A549 (cell line): ENCODE results near the gene PPP1R15A. TPM values are rescaled to one million over a fixed set of nuclear protein-coding genes. Genes with fewer than 3 reads are reported as not detected.

Experiments
- ATAC-seq, 2 experiments: fragments of 200-7000 bp in 1 of 2; fragments of >200 bp in 1 of 2; cut with Nextera tagmentation in 1 of 2; cut with Tn5 transposase in 1 of 2; 3 replicates each; pipeline versions ENCODE4 v1.8.0 to v1.9.1; 2018 to 2020; ENCODE audit warnings: mild to moderate bottlenecking in 1 of 2, moderate library complexity in 1 of 2
- CTCF ChIA-PET: fragments of 300-600 bp; sonication (Branson Sonifier 250); formaldehyde crosslinking; extraction: SDS; loops from one replicate; lab custom pipeline; 2021; ENCODE audit warnings: antibody characterized with exemption, inconsistent platforms; lab: Yijun Ruan, JAX
- POLR2A ChIA-PET: fragments of 350-600 bp; formaldehyde crosslinking; extraction: SDS; loops from one replicate; lab custom pipeline; 2021; ENCODE audit warnings: antibody characterized with exemption, inconsistent platforms; lab: Yijun Ruan, JAX
- DNase-seq, 2 experiments: peaks; one replicate each; pipeline versions ENCODE4 v3.0.0 to v3.0.0-alpha.2; 2011 to 2016; ENCODE audit warnings: low read depth in 1 of 2, low spot score in 1 of 2
- FAIRE-seq: peaks from 2 replicates; lab custom pipeline; 2011; peaks lifted over from hg19 to GRCh38; lab: Jason Lieb, UNC
- H3K27ac ChIP-seq, 2 experiments: fragments of >200 bp; sonication (Bioruptor Twin); formaldehyde crosslinking; 3 replicates each; pipeline ENCODE4 v1.5.1; 2016 to 2017
- H3K4me1 ChIP-seq: fragments of >200 bp; sonication (Bioruptor Twin); formaldehyde crosslinking; 3 replicates; pipeline ENCODE4 v1.6.1; 2016
- H3K4me2 ChIP-seq: fragments of >200 bp; sonication (Bioruptor Twin); formaldehyde crosslinking; 3 replicates; pipeline ENCODE4 v1.6.1; 2016
- H3K4me3 ChIP-seq: fragments of >200 bp; sonication (Bioruptor Twin); formaldehyde crosslinking; 3 replicates; pipeline ENCODE4 v1.5.1; 2016
- H3K9me3 ChIP-seq: fragments of >200 bp; sonication (Bioruptor Twin); formaldehyde crosslinking; 3 replicates; pipeline ENCODE4 v1.6.1; 2016
- CBX8 ChIP-seq: fragments of 200-600 bp; sonication (generic); IDR thresholded peaks from 2 replicates; pipeline ENCODE4 v1.6.1; 2016
- FOSB ChIP-seq: fragments of 250-450 bp; sonication (Bioruptor Pico); IDR thresholded peaks from 2 replicates; pipeline ENCODE4 v1.5.0; 2020; ENCODE audit warnings: mild to moderate bottlenecking, moderate library complexity
- FOXS1 ChIP-seq: fragments of 250-450 bp; sonication (Bioruptor Pico); IDR thresholded peaks from 2 replicates; pipeline ENCODE4 v1.5.0; 2020; ENCODE audit warnings: mild to moderate bottlenecking, moderate library complexity
- GATA3 ChIP-seq: IDR thresholded peaks from 2 replicates; pipeline ENCODE4 v1.6.1; 2012; ENCODE audit warnings: borderline replicate concordance
- HOXB5 ChIP-seq: fragments of 250-450 bp; sonication (Bioruptor Pico); IDR thresholded peaks from 2 replicates; pipeline ENCODE4 v1.5.0; 2020; ENCODE audit warnings: mild to moderate bottlenecking, moderate library complexity
- JUN ChIP-seq, 2 experiments: fragments of >200 bp; sonication (Bioruptor Twin); formaldehyde crosslinking; IDR thresholded peaks; 2 replicates in 1 of 2; 3 replicates in 1 of 2; pipeline ENCODE4 v1.6.1; 2016 to 2017
- JUNB ChIP-seq: fragments of >200 bp; sonication (Bioruptor Twin); formaldehyde crosslinking; IDR thresholded peaks from 2 replicates; pipeline ENCODE4 v1.6.1; 2016
- KDM1A ChIP-seq: fragments of 200-600 bp; sonication (generic); IDR thresholded peaks from 2 replicates; pipeline ENCODE4 v1.6.1; 2016; ENCODE audit warnings: low read depth, mild to moderate bottlenecking
- MAX ChIP-seq: IDR thresholded peaks from 2 replicates; pipeline ENCODE4 v1.6.1; 2012
- MYC ChIP-seq: IDR thresholded peaks from 2 replicates; pipeline ENCODE4 v1.6.1; 2012; ENCODE audit warnings: mild to moderate bottlenecking, inconsistent platforms, low read length, improper control_type of control experiment, borderline replicate concordance
- RCOR1 ChIP-seq: fragments of 150-350 bp; IDR thresholded peaks from 2 replicates; pipeline ENCODE4 v1.6.1; 2014; ENCODE audit warnings: antibody characterized with exemption, low read length, low read depth
- REST ChIP-seq: fragments of 200-600 bp; sonication (generic); IDR thresholded peaks from 2 replicates; pipeline ENCODE4 v1.6.1; 2016; ENCODE audit warnings: antibody characterized with exemption, mild to moderate bottlenecking, moderate library complexity
- RFX5 ChIP-seq: fragments of 450-650 bp; IDR thresholded peaks from 2 replicates; pipeline ENCODE4 v1.7.1; 2014; ENCODE audit warnings: antibody characterized with exemption, mild to moderate bottlenecking, moderate library complexity
- SMC3 ChIP-seq: fragments of >200 bp; sonication (Bioruptor Twin); formaldehyde crosslinking; IDR thresholded peaks from 3 replicates; pipeline ENCODE4 v1.6.1; 2018; ENCODE audit warnings: inconsistent platforms
- SREBF2 ChIP-seq: fragments of 450-650 bp; IDR thresholded peaks from 2 replicates; pipeline ENCODE4 v1.6.1; 2014; ENCODE audit warnings: mild to moderate bottlenecking, moderate library complexity
- WGBS: methylation state at CpG from one replicate; pipeline ENCODE4 v1.1.6; 2017; ENCODE audit errors: missing lambda C conversion rate; 5-methylcytosine and 5-hydroxymethylcytosine counted together
- polyA plus RNA-seq, 4 experiments: library from polyadenylated mRNA; depleted of rRNA in 3 of 4; stranded (reverse); fragments of >200 nt; fragmentation: RNase III in 1 of 4; extraction: RNeasy Plus Mini Kit Qiagen cat#74134 plus additional on column Dnase treatment in 1 of 4; gene quantifications; 2 replicates in 3 of 4; 3 replicates in 1 of 4; pipeline ENCODE4 v1.2.3, GENCODE V29; 2011 to 2017
- TF ChIP-seq, protein P1 (sequence below): fragments of >200 bp; sonication (Bioruptor Twin); formaldehyde crosslinking; IDR thresholded peaks from 3 replicates; pipeline ENCODE4 v1.6.1; 2016
- TF ChIP-seq, protein P2 (sequence below): fragments of >200 bp; sonication (Bioruptor Twin); formaldehyde crosslinking; IDR thresholded peaks from 3 replicates; pipeline ENCODE4 v1.5.1; 2016

Gene PPP1R15A
- polyA plus RNA-seq, 2 of the 4 experiments (the other 2 are of a cell fraction) = 29.7 to 74.2 TPM

DNA sequence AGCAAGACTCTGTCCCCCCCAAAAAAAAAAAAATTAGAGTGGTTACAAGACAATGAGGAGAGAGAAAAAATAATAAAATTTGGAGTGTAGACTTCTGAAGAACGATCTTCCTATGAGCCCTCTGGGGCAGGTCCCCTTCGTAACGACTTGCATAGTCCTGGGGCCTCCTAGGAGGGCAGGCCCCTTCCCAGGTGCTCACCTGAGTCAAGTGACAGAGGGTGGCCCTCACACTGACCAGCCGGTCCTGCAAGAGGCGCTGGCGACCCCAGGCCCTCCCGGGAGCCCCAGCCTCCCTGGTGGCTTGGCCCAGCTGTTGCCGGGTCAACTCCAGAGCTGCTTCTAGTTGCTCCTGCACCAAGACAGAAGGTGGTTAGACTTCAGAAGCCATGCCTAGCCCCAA lies 18.7 kb upstream of the PPP1R15A start:
- ATAC-seq (peak; percentile 19 to 36; a peak in 2 of 6 replicates), DNase-seq (no peak), FAIRE-seq (no peak)
- ChIA-PET POLR2A (no interaction called here), CTCF (interaction anchor here (1.0 to 24.1 kb wide), 7 partner anchors 10 to 208 kb away, joined by 3 to 927 read pairs (median 4); partner anchors contain the start of genes BCAT2 and CA11)
- no peaks in the 10 kb centered on the region for H3K4me1 ChIP-seq
- H3K4me2 ChIP-seq = no peak overlapping the region
- H3K4me3 ChIP-seq = no peak overlapping the region
- H3K27ac ChIP-seq = no peak overlapping the region
- H3K9me3 ChIP-seq = no peaks in the 10 kb centered on the region
- 88% methylated on average over 8 of the region's 8 CpGs for WGBS
- TF ChIP-seq JUN (IDR thresholded peaks at IDR 0.05) (no peak), RFX5 (no peak), RCOR1 (no peak), JUNB (no peak)
- TF ChIP-seq, protein P1, sequence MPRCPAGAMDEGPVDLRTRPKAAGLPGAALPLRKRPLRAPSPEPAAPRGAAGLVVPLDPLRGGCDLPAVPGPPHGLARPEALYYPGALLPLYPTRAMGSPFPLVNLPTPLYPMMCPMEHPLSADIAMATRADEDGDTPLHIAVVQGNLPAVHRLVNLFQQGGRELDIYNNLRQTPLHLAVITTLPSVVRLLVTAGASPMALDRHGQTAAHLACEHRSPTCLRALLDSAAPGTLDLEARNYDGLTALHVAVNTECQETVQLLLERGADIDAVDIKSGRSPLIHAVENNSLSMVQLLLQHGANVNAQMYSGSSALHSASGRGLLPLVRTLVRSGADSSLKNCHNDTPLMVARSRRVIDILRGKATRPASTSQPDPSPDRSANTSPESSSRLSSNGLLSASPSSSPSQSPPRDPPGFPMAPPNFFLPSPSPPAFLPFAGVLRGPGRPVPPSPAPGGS = no peak

- ChIA-PET POLR2A (no interaction called here), CTCF (interaction anchor here (1.3 to 24.1 kb wide), 5 partner anchors 11 to 208 kb away, joined by 3 to 927 read pairs (median 5); partner anchors contain the start of gene CA11)
- Histone ChIP-seq H3K27ac (no peak overlapping the region), H3K4me1 (no peaks in the 10 kb centered on the region), H3K4me3 (no peak overlapping the region), H3K4me2 (no peak overlapping the region), H3K9me3 (no peaks in the 10 kb centered on the region)
- TF ChIP-seq HOXB5 (CRISPR knock-in tag) (no peak), RCOR1 (no peak), CBX8 (no peak), SREBF2 (no peak), SMC3 (no peak), MYC (no peak), KDM1A (no peak), FOXS1 (CRISPR knock-in tag) (no peak)
- no peak for ATAC-seq
- WGBS = 86% methylated on average over 7 of the region's 7 CpGs
- DNase-seq = no peak
- no peak for FAIRE-seq
Observed at GRCh38 chr19:48854103-48854502, 18.1 kb upstream of the PPP1R15A start.

GRCh38 chr19:48856921-48857320 lies 15.3 kb upstream of the PPP1R15A start:
- Histone ChIP-seq H3K4me3 (no peak overlapping the region), H3K9me3 (no peaks in the 10 kb centered on the region), H3K27ac (no peak overlapping the region), H3K4me1 (no peaks in the 10 kb centered on the region), H3K4me2 (no peak overlapping the region)
- ATAC-seq = no peak
- CTCF ChIA-PET = interaction anchor here (0.6 to 24.1 kb wide), 5 partner anchors 8 to 77 kb away, joined by 3 to 927 read pairs (median 4); partner anchors contain the start of gene HSD17B14
- TF ChIP-seq, protein P1 = no peak
- TF ChIP-seq, protein P2, sequence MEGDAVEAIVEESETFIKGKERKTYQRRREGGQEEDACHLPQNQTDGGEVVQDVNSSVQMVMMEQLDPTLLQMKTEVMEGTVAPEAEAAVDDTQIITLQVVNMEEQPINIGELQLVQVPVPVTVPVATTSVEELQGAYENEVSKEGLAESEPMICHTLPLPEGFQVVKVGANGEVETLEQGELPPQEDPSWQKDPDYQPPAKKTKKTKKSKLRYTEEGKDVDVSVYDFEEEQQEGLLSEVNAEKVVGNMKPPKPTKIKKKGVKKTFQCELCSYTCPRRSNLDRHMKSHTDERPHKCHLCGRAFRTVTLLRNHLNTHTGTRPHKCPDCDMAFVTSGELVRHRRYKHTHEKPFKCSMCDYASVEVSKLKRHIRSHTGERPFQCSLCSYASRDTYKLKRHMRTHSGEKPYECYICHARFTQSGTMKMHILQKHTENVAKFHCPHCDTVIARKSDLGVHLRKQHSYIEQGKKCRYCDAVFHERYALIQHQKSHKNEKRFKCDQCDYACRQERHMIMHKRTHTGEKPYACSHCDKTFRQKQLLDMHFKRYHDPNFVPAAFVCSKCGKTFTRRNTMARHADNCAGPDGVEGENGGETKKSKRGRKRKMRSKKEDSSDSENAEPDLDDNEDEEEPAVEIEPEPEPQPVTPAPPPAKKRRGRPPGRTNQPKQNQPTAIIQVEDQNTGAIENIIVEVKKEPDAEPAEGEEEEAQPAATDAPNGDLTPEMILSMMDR = no peak
- TF ChIP-seq CBX8 (no peak), REST (no peak), GATA3 (no peak), MAX (no peak), SREBF2 (no peak), FOSB (CRISPR knock-in tag) (no peak)
- WGBS = 93% methylated on average over 6 of the region's 6 CpGs
- FAIRE-seq = no peak
- no peak for DNase-seq
- POLR2A ChIA-PET = interaction anchor here (0.6 kb wide), 1 partner anchor 482 kb away, joined by 3 read pairs; no protein-coding TSS in a partner anchor
